HFF-Myc (cell line): ENCODE measurements around the gene CTCFL.

Experiments
- DNase-seq: peaks from one replicate; pipeline ENCODE4 v3.0.0-alpha.2; 2011; ENCODE audit warnings: low read depth; ENCODE audit errors: extremely low read depth
- H3K4me3 ChIP-seq: replicated peaks from 2 replicates; pipeline ENCODE4 v1.5.1; 2011; ENCODE audit warnings: low read depth, mild to moderate bottlenecking, control low read depth, low read length
- TF ChIP-seq, protein P1 (sequence below): IDR thresholded peaks from 2 replicates; pipeline ENCODE4 v1.5.1; 2012; ENCODE audit warnings: mild to moderate bottlenecking, low read depth, low read length, control low read depth; ENCODE audit errors: missing control alignments

The CTCFL gene

DNA sequence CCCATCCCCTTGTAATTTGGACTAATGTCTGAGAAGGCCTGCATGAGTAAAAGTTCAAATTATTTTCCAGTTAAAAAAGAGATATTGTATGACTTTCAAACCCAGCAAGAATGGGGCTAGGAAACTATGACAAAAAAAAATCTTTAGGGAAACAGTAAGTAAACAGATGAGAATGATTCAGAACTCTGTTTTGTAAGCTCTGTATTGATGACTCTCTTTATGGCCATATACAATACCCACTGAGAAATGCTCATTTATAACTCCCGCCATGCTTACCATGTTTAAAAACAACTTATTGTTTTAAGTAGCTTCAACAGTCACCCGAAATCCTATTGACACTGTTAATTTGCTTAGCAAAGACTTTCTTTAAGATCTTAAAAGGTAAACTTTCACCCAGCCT is 18.8 kb upstream of the CTCFL start:
- TF ChIP-seq, protein P1, sequence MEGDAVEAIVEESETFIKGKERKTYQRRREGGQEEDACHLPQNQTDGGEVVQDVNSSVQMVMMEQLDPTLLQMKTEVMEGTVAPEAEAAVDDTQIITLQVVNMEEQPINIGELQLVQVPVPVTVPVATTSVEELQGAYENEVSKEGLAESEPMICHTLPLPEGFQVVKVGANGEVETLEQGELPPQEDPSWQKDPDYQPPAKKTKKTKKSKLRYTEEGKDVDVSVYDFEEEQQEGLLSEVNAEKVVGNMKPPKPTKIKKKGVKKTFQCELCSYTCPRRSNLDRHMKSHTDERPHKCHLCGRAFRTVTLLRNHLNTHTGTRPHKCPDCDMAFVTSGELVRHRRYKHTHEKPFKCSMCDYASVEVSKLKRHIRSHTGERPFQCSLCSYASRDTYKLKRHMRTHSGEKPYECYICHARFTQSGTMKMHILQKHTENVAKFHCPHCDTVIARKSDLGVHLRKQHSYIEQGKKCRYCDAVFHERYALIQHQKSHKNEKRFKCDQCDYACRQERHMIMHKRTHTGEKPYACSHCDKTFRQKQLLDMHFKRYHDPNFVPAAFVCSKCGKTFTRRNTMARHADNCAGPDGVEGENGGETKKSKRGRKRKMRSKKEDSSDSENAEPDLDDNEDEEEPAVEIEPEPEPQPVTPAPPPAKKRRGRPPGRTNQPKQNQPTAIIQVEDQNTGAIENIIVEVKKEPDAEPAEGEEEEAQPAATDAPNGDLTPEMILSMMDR = no peak
- no peak for DNase-seq
- H3K4me3 ChIP-seq = no peak overlapping the region

DNA sequence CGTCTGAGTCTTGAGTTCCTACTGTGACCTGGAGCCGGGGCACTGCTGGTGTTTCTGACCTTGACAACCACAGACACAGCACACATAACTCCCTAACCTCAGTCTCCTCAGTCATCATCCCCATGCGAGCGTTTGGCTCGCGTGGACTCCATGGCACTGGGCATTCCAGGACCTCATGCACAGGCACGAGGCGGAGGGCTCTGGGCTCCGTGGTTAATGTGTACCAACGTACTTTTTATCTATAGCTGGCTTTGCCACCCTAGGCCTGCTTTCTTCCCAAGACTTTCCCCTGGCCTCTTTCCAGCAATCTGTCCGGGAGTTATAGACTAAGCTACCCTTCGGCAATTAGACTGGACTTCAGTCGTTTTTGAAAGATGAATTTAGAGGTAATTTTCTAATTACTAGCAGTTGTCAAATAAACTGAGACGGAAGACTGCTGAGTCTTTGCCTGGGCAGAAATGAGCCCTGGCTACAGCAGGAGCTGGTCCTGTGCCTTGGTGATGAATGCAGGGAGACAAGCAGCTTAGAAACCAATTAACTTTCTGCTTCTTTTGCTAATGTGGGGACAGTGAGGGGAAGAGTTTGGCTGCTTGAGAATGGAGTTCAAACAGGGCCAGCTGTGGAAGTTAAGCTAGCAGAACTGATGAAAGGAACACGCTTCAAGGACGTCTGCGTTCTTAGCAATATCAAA is 16.1 kb upstream of the CTCFL start:
- DNase-seq = no peak

DNA sequence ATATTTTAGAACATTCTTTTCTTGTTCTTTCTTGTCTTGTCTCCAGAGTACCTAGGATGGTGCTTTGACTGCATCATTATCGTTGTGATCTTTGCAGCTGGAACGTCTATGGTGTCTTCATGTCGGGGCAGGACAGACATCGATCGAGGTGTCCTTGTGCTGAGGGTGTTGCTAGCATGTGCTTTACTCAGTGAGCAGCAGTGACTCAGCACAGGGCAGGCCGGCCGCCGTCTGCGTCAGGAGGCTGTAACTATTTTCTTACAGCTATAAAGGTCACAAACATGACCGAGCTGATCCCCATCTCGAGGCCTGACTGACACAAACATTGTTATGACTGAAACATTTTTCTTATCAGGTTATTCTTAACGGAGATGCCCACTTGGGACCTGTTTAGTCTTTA is 14.9 kb upstream of the CTCFL start:
- TF ChIP-seq, protein P1 = no peak

More for the DNA sequence above, 16.1 kb upstream of the CTCFL start:
- TF ChIP-seq, protein P1 = no peak
- no peak overlapping the region for H3K4me3 ChIP-seq

DNA sequence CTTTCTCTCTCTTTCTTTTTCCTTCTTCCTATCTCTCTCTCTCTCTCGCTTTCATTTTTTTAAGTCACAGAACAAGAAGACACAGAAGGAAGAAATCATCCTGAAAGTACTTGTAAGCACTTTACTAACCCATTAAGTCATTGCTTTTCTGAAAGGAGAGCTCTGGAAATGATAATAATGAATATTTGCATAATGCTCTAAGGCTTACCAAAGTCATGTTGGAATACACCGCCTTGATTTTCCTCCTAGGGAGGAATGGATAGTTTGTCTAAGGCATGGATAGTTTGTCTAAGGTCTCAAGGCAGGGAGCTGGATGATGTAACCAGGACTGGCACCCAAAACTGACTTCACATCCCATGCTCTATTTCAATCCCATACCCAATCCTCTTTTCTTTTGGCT is 12.9 kb upstream of the CTCFL start:
- TF ChIP-seq, protein P1 = no peak
- H3K4me3 ChIP-seq = no peak overlapping the region
- DNase-seq = no peak

More for the DNA sequence above, 14.9 kb upstream of the CTCFL start:
- no peak overlapping the region for H3K4me3 ChIP-seq
- no peak for DNase-seq

DNA sequence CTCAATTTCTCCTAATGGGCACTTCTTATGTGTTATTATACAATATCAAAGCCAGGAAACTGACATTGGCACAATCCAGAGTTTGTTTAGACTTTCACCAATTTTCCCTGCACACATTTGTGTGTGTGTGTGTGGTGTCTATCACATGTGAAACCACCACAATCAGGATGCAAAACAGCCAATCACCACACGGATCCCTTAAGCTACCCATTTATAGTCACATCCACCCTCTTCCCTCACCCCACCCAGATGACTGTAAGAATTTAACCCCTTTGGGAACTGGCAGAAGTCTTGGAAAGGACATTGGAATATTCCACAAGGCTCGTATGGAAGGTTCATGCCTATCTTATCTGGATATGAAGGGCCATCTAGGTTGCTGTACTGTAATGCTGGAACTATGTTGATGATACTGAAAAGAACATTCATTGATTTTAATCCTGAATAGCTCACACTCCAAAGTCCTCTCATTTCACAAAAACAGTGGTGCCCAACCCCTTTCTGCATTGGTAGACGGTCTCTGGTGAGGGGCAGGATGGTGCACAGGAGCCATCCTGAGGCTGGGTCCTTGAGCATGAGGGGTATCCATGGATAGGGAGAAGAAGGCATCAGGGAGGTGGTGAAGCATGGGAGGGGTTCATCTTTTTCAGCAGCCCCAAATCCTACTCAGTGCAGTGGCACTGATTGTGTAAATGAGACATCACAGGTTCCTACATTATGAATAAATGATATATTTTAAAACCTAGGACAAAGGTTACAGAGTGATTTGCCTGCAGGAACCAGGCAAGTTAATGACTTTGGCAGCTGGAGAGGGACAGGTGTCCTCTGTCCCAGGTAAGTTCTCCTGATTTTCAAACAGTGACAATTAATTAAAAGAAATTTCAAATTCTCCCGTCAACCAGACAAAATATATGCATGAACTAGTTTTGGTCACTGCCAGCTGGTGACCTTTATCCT is 12.1 kb upstream of the CTCFL start:
- DNase-seq = no peak
- H3K4me3 ChIP-seq = no peak overlapping the region
- TF ChIP-seq, protein P1 = no peak

DNA sequence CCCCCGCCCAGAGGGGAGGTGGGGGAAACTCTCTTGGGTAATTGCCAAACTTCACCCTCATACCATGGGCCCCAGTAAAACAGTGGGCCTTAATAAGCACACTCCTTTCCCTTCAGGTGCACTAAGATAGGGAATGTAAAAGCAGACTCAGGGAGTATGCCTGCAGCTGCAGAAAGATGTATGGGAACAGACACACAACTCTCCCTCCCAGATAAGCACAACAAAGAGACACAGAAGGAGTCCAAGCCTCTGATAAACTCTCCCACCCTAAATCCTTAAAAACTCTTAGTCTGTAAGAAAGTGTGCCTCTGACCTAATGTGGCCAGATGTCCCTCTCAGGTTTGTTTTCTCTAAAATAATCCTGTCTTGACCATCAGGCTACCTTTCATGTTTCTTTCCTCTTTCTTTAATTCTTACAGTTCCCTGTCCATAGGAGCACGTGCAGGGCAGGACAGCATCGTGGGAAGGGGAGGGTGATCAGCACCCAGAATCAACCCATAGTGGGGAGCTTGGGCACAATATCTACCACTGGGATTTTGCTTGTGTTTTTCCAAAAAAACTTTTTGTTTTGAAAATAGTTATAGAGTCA is 11.3 kb upstream of the CTCFL start:
- DNase-seq = no peak
- no peak overlapping the region for H3K4me3 ChIP-seq
- TF ChIP-seq, protein P1 = no peak
